SK-N-SH treated with all-trans-retinoic acid at 6 μM for 48 hours (cell line): ENCODE results near the gene ANP32A.

Source experiments
- ATAC-seq: fragments of 200-7000 bp; cut with Tn5 transposase; 3 replicates; pipeline ENCODE4 v1.9.1; 2020; ENCODE audit warnings: mild to moderate bottlenecking, moderate library complexity
- ARNTL ChIP-seq: fragments of 450-650 bp; formaldehyde crosslinking; IDR thresholded peaks from 2 replicates; pipeline ENCODE4 v1.5.0; 2020; ENCODE audit warnings: low read depth, mild to moderate bottlenecking, moderate library complexity, borderline replicate concordance
- BACH2 ChIP-seq: fragments of 250-450 bp; sonication (Bioruptor Pico); IDR thresholded peaks from 2 replicates; pipeline ENCODE4 v1.9.0; 2021; ENCODE audit warnings: mild to moderate bottlenecking, borderline replicate concordance
- CSDC2 ChIP-seq: fragments of 250-450 bp; sonication (Bioruptor Pico); IDR thresholded peaks from 2 replicates; pipeline ENCODE4 v1.5.0; 2020; ENCODE audit warnings: mild to moderate bottlenecking, moderate library complexity
- CSRNP3 ChIP-seq: fragments of 250-450 bp; sonication (Bioruptor Pico); IDR thresholded peaks from 2 replicates; pipeline ENCODE4 v1.5.1; 2021; ENCODE audit warnings: mild to moderate bottlenecking, moderate library complexity
- GLIS3 ChIP-seq: fragments of 250-450 bp; sonication (Bioruptor Pico); IDR thresholded peaks from 2 replicates; pipeline ENCODE4 v1.5.0; 2020; ENCODE audit warnings: mild to moderate bottlenecking, moderate library complexity
- ISL1 ChIP-seq: fragments of 250-450 bp; sonication (Bioruptor Pico); IDR thresholded peaks from 2 replicates; pipeline ENCODE4 v2.1.2; 2022; ENCODE audit warnings: mild to moderate bottlenecking, moderate library complexity
- OSR1 ChIP-seq: fragments of 250-450 bp; sonication (Bioruptor Pico); IDR thresholded peaks from 2 replicates; pipeline ENCODE4 v1.8.0; 2022; ENCODE audit warnings: moderate library complexity, mild to moderate bottlenecking, inconsistent platforms
- RARB ChIP-seq: fragments of 250-450 bp; sonication (Bioruptor Pico); IDR thresholded peaks from 2 replicates; pipeline ENCODE4 v1.8.0; 2021; ENCODE audit warnings: mild to moderate bottlenecking, moderate library complexity
- SNAI2 ChIP-seq: fragments of 250-450 bp; sonication (Bioruptor Pico); IDR thresholded peaks from 2 replicates; pipeline ENCODE4 v1.5.0; 2020; ENCODE audit warnings: mild to moderate bottlenecking, moderate library complexity
- TOX ChIP-seq: fragments of 250-450 bp; sonication (Bioruptor Pico); IDR thresholded peaks from 2 replicates; pipeline ENCODE4 v1.8.0; 2021; ENCODE audit warnings: mild to moderate bottlenecking, moderate library complexity, borderline replicate concordance
- ZC3H10 ChIP-seq: fragments of 250-450 bp; sonication (Bioruptor Pico); IDR thresholded peaks from 2 replicates; pipeline ENCODE4 v1.5.1; 2021; ENCODE audit warnings: mild to moderate bottlenecking, moderate library complexity
- ZFP3 ChIP-seq: fragments of 250-450 bp; sonication (Bioruptor Pico); IDR thresholded peaks from 2 replicates; pipeline ENCODE4 v1.5.0; 2020; ENCODE audit warnings: mild to moderate bottlenecking, moderate library complexity
- ZFP30 ChIP-seq: fragments of 450-650 bp; formaldehyde crosslinking; IDR thresholded peaks from 2 replicates; pipeline ENCODE4 v1.5.0; 2022; ENCODE audit warnings: mild to moderate bottlenecking, moderate library complexity
- ZNF565 ChIP-seq: fragments of 450-650 bp; formaldehyde crosslinking; conservative IDR thresholded peaks from 2 replicates; pipeline ENCODE4 v1.5.0; 2020; ENCODE audit warnings: low read depth, mild to moderate bottlenecking, moderate library complexity
- ZNF70 ChIP-seq: fragments of 450-650 bp; formaldehyde crosslinking; IDR thresholded peaks from 2 replicates; pipeline ENCODE4 v1.5.0; 2020; ENCODE audit warnings: mild to moderate bottlenecking, moderate library complexity
- ZNF8 ChIP-seq: fragments of 450-650 bp; formaldehyde crosslinking; IDR thresholded peaks from 2 replicates; pipeline ENCODE4 v1.5.0; 2020; ENCODE audit warnings: mild to moderate bottlenecking, moderate library complexity
- TF ChIP-seq, protein P1 (sequence below): fragments of 250-450 bp; sonication (Bioruptor Pico); IDR thresholded peaks from 2 replicates; pipeline ENCODE4 v1.8.0; 2020; ENCODE audit warnings: mild to moderate bottlenecking, moderate library complexity, borderline replicate concordance
- TF ChIP-seq, protein P2 (sequence below): fragments of 250-450 bp; sonication (Bioruptor Pico); IDR thresholded peaks from 2 replicates; pipeline ENCODE4 v1.8.0; 2021; ENCODE audit warnings: low read depth, mild to moderate bottlenecking, moderate library complexity, borderline replicate concordance

Gene ANP32A

DNA sequence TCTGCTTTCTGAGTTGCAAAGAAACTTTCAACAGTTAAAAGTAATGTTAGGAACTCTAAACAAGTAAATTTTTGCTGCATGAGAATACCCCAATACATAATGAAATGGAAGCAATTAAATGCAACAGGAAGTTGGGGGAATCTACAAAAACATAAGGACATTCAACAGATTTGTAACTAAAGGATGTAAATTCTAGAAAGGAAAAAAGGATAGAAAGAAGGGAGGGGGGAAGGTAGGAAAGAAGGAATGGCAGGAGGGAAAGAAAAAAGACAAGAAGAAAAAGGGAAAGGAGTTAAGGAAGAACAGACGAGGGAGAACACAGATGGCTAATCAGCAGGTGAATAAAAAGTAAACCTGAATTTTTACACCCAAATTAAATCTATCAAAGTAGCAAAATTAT lies 22.3 kb upstream of the ANP32A start:
- TF ChIP-seq, protein P1, sequence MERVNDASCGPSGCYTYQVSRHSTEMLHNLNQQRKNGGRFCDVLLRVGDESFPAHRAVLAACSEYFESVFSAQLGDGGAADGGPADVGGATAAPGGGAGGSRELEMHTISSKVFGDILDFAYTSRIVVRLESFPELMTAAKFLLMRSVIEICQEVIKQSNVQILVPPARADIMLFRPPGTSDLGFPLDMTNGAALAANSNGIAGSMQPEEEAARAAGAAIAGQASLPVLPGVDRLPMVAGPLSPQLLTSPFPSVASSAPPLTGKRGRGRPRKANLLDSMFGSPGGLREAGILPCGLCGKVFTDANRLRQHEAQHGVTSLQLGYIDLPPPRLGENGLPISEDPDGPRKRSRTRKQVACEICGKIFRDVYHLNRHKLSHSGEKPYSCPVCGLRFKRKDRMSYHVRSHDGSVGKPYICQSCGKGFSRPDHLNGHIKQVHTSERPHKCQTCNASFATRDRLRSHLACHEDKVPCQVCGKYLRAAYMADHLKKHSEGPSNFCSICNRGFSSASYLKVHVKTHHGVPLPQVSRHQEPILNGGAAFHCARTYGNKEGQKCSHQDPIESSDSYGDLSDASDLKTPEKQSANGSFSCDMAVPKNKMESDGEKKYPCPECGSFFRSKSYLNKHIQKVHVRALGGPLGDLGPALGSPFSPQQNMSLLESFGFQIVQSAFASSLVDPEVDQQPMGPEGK (CRISPR knock-in tag), result no peak
- TF ChIP-seq ARNTL (CRISPR knock-in tag) (no peak), RARB (CRISPR knock-in tag) (no peak), CSRNP3 (no peak), ZNF70 (CRISPR knock-in tag) (no peak), ZC3H10 (CRISPR knock-in tag) (no peak), ZFP30 (no peak)
- TF ChIP-seq, protein P2, sequence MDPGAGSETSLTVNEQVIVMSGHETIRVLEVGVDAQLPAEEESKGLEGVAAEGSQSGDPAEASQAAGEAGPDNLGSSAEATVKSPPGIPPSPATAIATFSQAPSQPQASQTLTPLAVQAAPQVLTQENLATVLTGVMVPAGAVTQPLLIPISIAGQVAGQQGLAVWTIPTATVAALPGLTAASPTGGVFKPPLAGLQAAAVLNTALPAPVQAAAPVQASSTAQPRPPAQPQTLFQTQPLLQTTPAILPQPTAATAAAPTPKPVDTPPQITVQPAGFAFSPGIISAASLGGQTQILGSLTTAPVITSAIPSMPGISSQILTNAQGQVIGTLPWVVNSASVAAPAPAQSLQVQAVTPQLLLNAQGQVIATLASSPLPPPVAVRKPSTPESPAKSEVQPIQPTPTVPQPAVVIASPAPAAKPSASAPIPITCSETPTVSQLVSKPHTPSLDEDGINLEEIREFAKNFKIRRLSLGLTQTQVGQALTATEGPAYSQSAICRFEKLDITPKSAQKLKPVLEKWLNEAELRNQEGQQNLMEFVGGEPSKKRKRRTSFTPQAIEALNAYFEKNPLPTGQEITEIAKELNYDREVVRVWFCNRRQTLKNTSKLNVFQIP (CRISPR knock-in tag), result no peak
- TF ChIP-seq, all 23 proteins: peak for 0
- no peak for ATAC-seq

DNA sequence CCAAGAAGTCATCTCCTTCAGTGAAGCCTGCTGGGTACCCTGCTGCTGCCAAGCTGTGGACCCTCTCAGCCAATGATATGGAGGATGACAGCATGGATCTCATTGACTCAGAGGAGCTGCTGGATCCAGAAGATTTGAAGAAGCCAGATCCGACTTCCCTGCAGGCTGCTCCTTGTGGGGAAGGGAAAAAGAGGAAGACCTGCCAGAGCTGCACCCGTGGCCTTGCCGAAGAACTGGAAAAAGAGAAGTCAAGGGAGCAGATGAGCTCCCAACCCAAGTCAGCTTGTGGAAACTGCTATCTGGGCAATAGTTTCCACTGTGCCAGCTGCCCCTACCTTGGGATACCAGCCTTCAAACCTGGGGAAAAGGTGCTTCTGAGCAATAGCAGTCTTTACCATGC lies 13.7 kb upstream of the ANP32A start:
- TF ChIP-seq BACH2 (CRISPR knock-in tag), result no peak
- TF ChIP-seq, all 23 proteins: peak for 0
- ATAC-seq, result no peak

DNA sequence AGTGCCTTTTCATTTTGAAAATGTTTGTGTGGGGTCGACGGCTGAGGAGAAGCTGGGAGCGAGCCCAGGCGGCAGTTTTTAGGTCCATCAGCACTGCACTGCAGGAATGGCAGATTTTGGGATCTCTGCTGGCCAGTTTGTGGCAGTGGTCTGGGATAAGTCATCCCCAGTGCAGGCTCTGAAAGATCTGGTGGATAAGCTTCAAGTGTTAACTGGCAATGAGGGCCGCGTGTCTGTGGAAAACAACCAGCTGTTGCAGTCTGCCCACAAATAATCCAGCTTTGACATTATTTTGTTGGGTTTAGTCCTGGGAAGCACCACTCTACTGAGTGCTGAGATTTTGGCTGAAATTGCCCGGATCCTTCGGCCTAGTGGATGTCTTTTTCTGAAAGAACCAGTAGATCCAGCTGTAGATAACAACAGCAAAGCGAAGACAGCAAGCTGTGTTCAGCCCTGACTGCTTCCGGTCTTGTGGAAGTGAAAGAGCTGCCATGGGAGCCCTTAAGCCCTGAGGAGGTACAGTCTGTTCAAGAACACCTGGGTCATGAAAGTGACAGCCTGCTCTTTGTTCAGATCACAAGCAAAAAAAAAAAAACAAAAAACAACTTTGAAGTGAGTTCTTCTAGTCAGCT lies 13.1 kb upstream of the ANP32A start:
- no peak for TF ChIP-seq ZC3H10 (CRISPR knock-in tag)
- TF ChIP-seq SNAI2 (CRISPR knock-in tag), result no peak
- TF ChIP-seq ARNTL (CRISPR knock-in tag), result no peak
- no peak for TF ChIP-seq ZNF8 (CRISPR knock-in tag)
- TF ChIP-seq ZNF70 (CRISPR knock-in tag), result no peak
- TF ChIP-seq ZFP30, result no peak
- TF ChIP-seq TOX, result no peak
- TF ChIP-seq ZNF565 (CRISPR knock-in tag), result no peak
- no peak for ATAC-seq

GRCh38 chr15:68830141-68830785 lies 9.6 kb upstream of the ANP32A start:
- ATAC-seq, result no peak
- TF ChIP-seq, protein P2 (CRISPR knock-in tag), result no peak
- TF ChIP-seq TOX (no peak), ISL1 (CRISPR knock-in tag) (no peak), ZFP30 (no peak), ZFP3 (CRISPR knock-in tag) (no peak), CSRNP3 (no peak), ARNTL (CRISPR knock-in tag) (no peak), OSR1 (CRISPR knock-in tag) (no peak), CSDC2 (CRISPR knock-in tag) (no peak), RARB (CRISPR knock-in tag) (no peak), GLIS3 (no peak), SNAI2 (CRISPR knock-in tag) (no peak), ZC3H10 (CRISPR knock-in tag) (no peak)
- TF ChIP-seq, protein P1 (CRISPR knock-in tag), result no peak
